ENCODE results near the gene ATP2B2.

The ATP2B2 gene

GRCh38 chr3:10338591-10339353, 166.6 kb downstream of the ATP2B2 start:
- DNase-seq = no peak

- DNase-seq = no peak
Observed at GRCh38 chr3:10338164-10338470, 167.3 kb downstream of the ATP2B2 start.

GRCh38 chr3:10337323-10338163, 167.8 kb downstream of the ATP2B2 start:
- DNase-seq = peak; percentile 60

- no peak for DNase-seq
Observed at GRCh38 chr3:10336761-10337160, 168.6 kb downstream of the ATP2B2 start.

GRCh38 chr3:10335871-10336622, 169.3 kb downstream of the ATP2B2 start:
- DNase-seq = no peak

GRCh38 chr3:10335190-10335738, 170.1 kb downstream of the ATP2B2 start:
- DNase-seq = no peak

- DNase-seq = no peak
Observed at GRCh38 chr3:10334459-10334858, 170.9 kb downstream of the ATP2B2 start.

GRCh38 chr3:10334042-10334441, 171.3 kb downstream of the ATP2B2 start:
- DNase-seq = no peak

- DNase-seq = no peak
Observed at GRCh38 chr3:10333349-10333650, 172.1 kb downstream of the ATP2B2 start.

GRCh38 chr3:10332481-10333348, 172.7 kb downstream of the ATP2B2 start:
- DNase-seq = no peak

- DNase-seq = no peak
Observed at GRCh38 chr3:10331320-10331719, 174.1 kb downstream of the ATP2B2 start.

GRCh38 chr3:10330319-10330718, 175.1 kb downstream of the ATP2B2 start:
- no peak for DNase-seq

GRCh38 chr3:10329495-10330015, 175.8 kb downstream of the ATP2B2 start:
- DNase-seq = no peak

- DNase-seq = no peak
Observed at GRCh38 chr3:10328460-10329071, 176.8 kb downstream of the ATP2B2 start.

- no peak for DNase-seq
Observed at GRCh38 chr3:10327592-10327991, 177.8 kb downstream of the ATP2B2 start.

GRCh38 chr3:10322352-10322710, 183.1 kb downstream of the ATP2B2 start:
- peak; percentile 0 for DNase-seq

GRCh38 chr3:10321630-10322351, 183.6 kb downstream of the ATP2B2 start:
- no peak for DNase-seq

GRCh38 chr3:10320320-10320677, 185.1 kb downstream of the ATP2B2 start:
- DNase-seq = no peak

GRCh38 chr3:10319804-10320203, 185.6 kb downstream of the ATP2B2 start:
- DNase-seq = no peak

- no peak for DNase-seq
Observed at GRCh38 chr3:10319251-10319650, 186.1 kb downstream of the ATP2B2 start.

GRCh38 chr3:10317961-10318350, 187.4 kb downstream of the ATP2B2 start:
- DNase-seq = no peak

All from NCI-H1105 treated with DMSO at 0.1 percent for 48 hours (cell line).